Neural cell (in vitro differentiated cells): ENCODE results near the gene QPCT. TPM values are rescaled to one million over a fixed set of nuclear protein-coding genes. Genes with fewer than 3 reads are reported as not detected.

ENCODE experiments used
- H2AFZ ChIP-seq: fragments of 200-600, 300-800 bp; sonication (generic), shearing (Covaris generic); 2 replicates; pipeline ENCODE4 v1.6.0; 2014; ENCODE audit warnings: low read depth, mild to moderate bottlenecking, antibody characterized with exemption, low read length, moderate library complexity
- H3F3A ChIP-seq: fragments of 200-600 bp; shearing (Covaris generic); 2 replicates; pipeline ENCODE4 v1.6.1; 2016; ENCODE audit warnings: mild to moderate bottlenecking, moderate library complexity, mixed read lengths, antibody characterized with exemption, low read length; ENCODE audit not compliant: insufficient read depth, poor library complexity, severe bottlenecking
- H3K27ac ChIP-seq: fragments of 200-600, 300-800 bp; sonication (generic), shearing (Covaris generic); 2 replicates; pipeline ENCODE4 v1.5.1; 2014; ENCODE audit warnings: mild to moderate bottlenecking, low read length, moderate library complexity
- H3K27me3 ChIP-seq: fragments of 300-800, 200-600 bp; sonication (generic), shearing (Covaris generic); 2 replicates; pipeline ENCODE4 v1.6.0; 2014; ENCODE audit warnings: mild to moderate bottlenecking, low read depth, low read length, moderate library complexity; ENCODE audit not compliant: insufficient read depth
- H3K36me3 ChIP-seq: fragments of 300-800, 200-600 bp; sonication (generic), shearing (Covaris generic); 2 replicates; pipeline ENCODE4 v1.5.1; 2014; ENCODE audit warnings: mild to moderate bottlenecking, antibody characterized with exemption, low read length, moderate library complexity; ENCODE audit not compliant: insufficient read depth
- H3K4me2 ChIP-seq: fragments of 300-800, 200-600 bp; sonication (generic), shearing (Covaris generic); 2 replicates; pipeline ENCODE4 v1.6.0; 2014; ENCODE audit warnings: mild to moderate bottlenecking, low read length
- H3K4me3 ChIP-seq: fragments of 300-800, 200-600 bp; sonication (generic), shearing (Covaris generic); 2 replicates; pipeline ENCODE4 v1.5.1; 2014; ENCODE audit warnings: mild to moderate bottlenecking, low read length, moderate library complexity
- H3K79me2 ChIP-seq: fragments of 200-600 bp; shearing (Covaris generic); replicated peaks from 2 replicates; pipeline ENCODE4 v1.6.0; 2014; ENCODE audit warnings: mild to moderate bottlenecking, low read length, moderate library complexity; ENCODE audit not compliant: insufficient read depth
- H3K9ac ChIP-seq: fragments of 300-800, 200-600 bp; sonication (generic), shearing (Covaris generic); 2 replicates; pipeline ENCODE4 v1.6.1; 2016; ENCODE audit warnings: mild to moderate bottlenecking, low read length, mixed read lengths
- H3K9me2 ChIP-seq: fragments of 200-600 bp; shearing (Covaris generic); 2 replicates; pipeline ENCODE4 v1.6.1; 2016; ENCODE audit warnings: mild to moderate bottlenecking, low read length, mixed read lengths; ENCODE audit not compliant: insufficient read depth
- H3K9me3 ChIP-seq: fragments of 200-600, 300-800 bp; sonication (generic), shearing (Covaris generic); 2 replicates; pipeline ENCODE4 v1.6.1; 2016; ENCODE audit warnings: mild to moderate bottlenecking, mixed run types, low read length, moderate library complexity, mixed read lengths
- H4K20me1 ChIP-seq: fragments of 200-600 bp; shearing (Covaris generic); 2 replicates; pipeline ENCODE4 v1.6.1; 2016; ENCODE audit warnings: mild to moderate bottlenecking, mixed run types; ENCODE audit not compliant: insufficient read depth
- EP300 ChIP-seq: fragments of 450-650 bp; conservative IDR thresholded peaks from 2 replicates; pipeline ENCODE4 v1.6.1; 2014; ENCODE audit warnings: antibody characterized with exemption, mild to moderate bottlenecking, moderate library complexity; ENCODE audit not compliant: poor library complexity, severe bottlenecking
- EZH2 ChIP-seq: fragments of 200-600, 300-800 bp; shearing (Covaris generic), sonication (generic); IDR thresholded peaks from 2 replicates; pipeline ENCODE4 v1.6.1; 2014; ENCODE audit warnings: antibody characterized with exemption, low read length, borderline replicate concordance, mild to moderate bottlenecking; ENCODE audit not compliant: insufficient read depth, poor library complexity, severe bottlenecking
- MXI1 ChIP-seq: fragments of 450-650 bp; conservative IDR thresholded peaks from 2 replicates; pipeline ENCODE4 v1.6.1; 2014; ENCODE audit warnings: antibody characterized with exemption, mild to moderate bottlenecking; ENCODE audit not compliant: poor library complexity, severe bottlenecking
- POLR2AphosphoS5 ChIP-seq: IDR thresholded peaks from 2 replicates; pipeline ENCODE4 v1.6.1; 2012
- RAD21 ChIP-seq: fragments of 450-650 bp; conservative IDR thresholded peaks from 2 replicates; pipeline ENCODE4 v1.6.1; 2014; ENCODE audit warnings: antibody characterized with exemption, mild to moderate bottlenecking, moderate library complexity
- SMC3 ChIP-seq: fragments of 450-650 bp; conservative IDR thresholded peaks from 2 replicates; pipeline ENCODE4 v1.6.1; 2014; ENCODE audit warnings: antibody characterized with exemption, mild to moderate bottlenecking, moderate library complexity; ENCODE audit not compliant: poor library complexity
- TAF1 ChIP-seq: IDR thresholded peaks from 2 replicates; pipeline ENCODE4 v1.6.1; 2012; ENCODE audit warnings: low read depth
- polyA plus RNA-seq: library from polyadenylated mRNA; depleted of rRNA; stranded (reverse); fragments of >200 nt; gene quantifications from 2 replicates; pipeline ENCODE4 v1.2.3, GENCODE V29; 2014
- TF ChIP-seq, protein P1 (sequence below): fragments of 450-650 bp; IDR thresholded peaks from 2 replicates; pipeline ENCODE4 v1.5.1; 2014; ENCODE audit warnings: antibody characterized with exemption, mild to moderate bottlenecking, moderate library complexity; ENCODE audit not compliant: poor library complexity, severe bottlenecking
- TF ChIP-seq, protein P2 (sequence below): IDR thresholded peaks from 2 replicates; pipeline ENCODE4 v1.6.1; 2012; ENCODE audit warnings: borderline replicate concordance

QPCT gene
- polyA plus RNA-seq, 1 donor from 2014 or later, result 2.3 TPM

DNA sequence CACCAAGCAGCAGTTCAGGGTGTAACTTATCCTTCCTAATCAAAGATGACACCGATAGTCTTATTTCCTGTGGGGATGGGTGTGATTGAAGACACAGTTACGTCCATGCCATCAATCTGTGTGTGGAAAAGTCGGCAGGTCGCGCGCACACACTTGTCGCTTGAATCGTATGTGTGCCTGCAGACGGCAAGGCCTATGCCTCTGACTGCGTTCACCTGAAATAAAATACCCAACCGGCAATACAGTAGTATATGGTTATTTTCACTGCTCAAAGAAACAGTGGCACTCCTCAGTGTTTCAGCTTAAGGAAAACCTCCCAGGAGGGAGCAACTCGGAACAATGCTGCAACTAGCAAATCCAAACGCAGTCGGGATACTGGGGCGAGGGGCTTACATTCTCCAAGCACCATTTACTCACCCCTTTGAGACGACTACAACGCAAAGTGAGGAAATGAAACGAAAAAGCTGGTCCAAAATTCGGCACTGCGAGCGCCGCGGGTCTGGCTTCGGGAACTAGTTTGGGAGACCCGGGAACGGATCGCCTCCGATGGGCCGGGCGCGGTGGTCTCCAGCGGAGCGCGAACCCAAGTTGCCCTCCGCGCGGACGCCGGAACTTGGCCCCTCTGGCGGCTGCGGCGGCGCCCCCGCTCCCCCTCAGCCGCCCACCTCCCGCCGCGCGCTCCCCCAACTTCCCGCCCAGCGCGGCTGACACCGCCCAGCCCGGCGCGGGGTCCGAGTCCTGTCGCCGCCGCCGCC is 20.5 kb upstream of the QPCT start:
- Histone ChIP-seq H3K27ac (no peak overlapping the region), H3K79me2 (peaks cover 30% of the 10 kb centered on the region)
- no peak for TF ChIP-seq EP300
- no peak for TF ChIP-seq TAF1
- no peak for TF ChIP-seq EZH2
- TF ChIP-seq SMC3, result no peak
- TF ChIP-seq POLR2AphosphoS5, result no peak
- TF ChIP-seq MXI1, result no peak
- TF ChIP-seq, protein P1, sequence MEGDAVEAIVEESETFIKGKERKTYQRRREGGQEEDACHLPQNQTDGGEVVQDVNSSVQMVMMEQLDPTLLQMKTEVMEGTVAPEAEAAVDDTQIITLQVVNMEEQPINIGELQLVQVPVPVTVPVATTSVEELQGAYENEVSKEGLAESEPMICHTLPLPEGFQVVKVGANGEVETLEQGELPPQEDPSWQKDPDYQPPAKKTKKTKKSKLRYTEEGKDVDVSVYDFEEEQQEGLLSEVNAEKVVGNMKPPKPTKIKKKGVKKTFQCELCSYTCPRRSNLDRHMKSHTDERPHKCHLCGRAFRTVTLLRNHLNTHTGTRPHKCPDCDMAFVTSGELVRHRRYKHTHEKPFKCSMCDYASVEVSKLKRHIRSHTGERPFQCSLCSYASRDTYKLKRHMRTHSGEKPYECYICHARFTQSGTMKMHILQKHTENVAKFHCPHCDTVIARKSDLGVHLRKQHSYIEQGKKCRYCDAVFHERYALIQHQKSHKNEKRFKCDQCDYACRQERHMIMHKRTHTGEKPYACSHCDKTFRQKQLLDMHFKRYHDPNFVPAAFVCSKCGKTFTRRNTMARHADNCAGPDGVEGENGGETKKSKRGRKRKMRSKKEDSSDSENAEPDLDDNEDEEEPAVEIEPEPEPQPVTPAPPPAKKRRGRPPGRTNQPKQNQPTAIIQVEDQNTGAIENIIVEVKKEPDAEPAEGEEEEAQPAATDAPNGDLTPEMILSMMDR, result no peak
- TF ChIP-seq, protein P2, sequence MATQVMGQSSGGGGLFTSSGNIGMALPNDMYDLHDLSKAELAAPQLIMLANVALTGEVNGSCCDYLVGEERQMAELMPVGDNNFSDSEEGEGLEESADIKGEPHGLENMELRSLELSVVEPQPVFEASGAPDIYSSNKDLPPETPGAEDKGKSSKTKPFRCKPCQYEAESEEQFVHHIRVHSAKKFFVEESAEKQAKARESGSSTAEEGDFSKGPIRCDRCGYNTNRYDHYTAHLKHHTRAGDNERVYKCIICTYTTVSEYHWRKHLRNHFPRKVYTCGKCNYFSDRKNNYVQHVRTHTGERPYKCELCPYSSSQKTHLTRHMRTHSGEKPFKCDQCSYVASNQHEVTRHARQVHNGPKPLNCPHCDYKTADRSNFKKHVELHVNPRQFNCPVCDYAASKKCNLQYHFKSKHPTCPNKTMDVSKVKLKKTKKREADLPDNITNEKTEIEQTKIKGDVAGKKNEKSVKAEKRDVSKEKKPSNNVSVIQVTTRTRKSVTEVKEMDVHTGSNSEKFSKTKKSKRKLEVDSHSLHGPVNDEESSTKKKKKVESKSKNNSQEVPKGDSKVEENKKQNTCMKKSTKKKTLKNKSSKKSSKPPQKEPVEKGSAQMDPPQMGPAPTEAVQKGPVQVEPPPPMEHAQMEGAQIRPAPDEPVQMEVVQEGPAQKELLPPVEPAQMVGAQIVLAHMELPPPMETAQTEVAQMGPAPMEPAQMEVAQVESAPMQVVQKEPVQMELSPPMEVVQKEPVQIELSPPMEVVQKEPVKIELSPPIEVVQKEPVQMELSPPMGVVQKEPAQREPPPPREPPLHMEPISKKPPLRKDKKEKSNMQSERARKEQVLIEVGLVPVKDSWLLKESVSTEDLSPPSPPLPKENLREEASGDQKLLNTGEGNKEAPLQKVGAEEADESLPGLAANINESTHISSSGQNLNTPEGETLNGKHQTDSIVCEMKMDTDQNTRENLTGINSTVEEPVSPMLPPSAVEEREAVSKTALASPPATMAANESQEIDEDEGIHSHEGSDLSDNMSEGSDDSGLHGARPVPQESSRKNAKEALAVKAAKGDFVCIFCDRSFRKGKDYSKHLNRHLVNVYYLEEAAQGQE, result no peak
- TF ChIP-seq RAD21, result no peak

DNA sequence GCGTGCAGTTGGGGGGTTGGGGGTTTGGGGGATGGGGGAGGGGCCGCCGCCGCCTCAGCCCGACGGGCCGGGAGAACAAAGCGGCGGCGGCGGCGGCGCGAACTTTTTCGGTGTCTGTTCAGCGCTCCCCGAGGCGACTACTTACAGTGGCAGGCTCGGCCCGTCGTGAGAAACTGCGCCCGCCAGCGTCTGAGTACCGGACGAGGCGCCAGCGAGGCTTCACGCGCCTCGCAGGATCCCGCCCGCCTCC is 20.0 kb upstream of the QPCT start:
- no peak for TF ChIP-seq TAF1
- TF ChIP-seq, protein P1, result no peak
- H3K9me3 ChIP-seq, result no peaks in the 10 kb centered on the region
- H3K27ac ChIP-seq, result no peak overlapping the region
- H3F3A ChIP-seq, result no peaks in the 10 kb centered on the region
- no peaks in the 10 kb centered on the region for H3K36me3 ChIP-seq
- peak overlapping the region; percentile 79 for H3K4me3 ChIP-seq
- H3K9me2 ChIP-seq, result no peaks in the 10 kb centered on the region
- no peak overlapping the region for H3K4me2 ChIP-seq
- peaks cover 31% of the 10 kb centered on the region for H3K27me3 ChIP-seq
- H2AFZ ChIP-seq, result no peak overlapping the region
- H4K20me1 ChIP-seq, result no peaks in the 10 kb centered on the region
- H3K79me2 ChIP-seq, result peaks cover 30% of the 10 kb centered on the region
- no peak overlapping the region for H3K9ac ChIP-seq

More for the DNA sequence above, 20.5 kb upstream of the QPCT start:
- Histone ChIP-seq H2AFZ (no peak overlapping the region), H3F3A (no peaks in the 10 kb centered on the region), H3K4me2 (peak overlapping the region; percentile 13), H3K9me2 (no peaks in the 10 kb centered on the region), H3K9ac (peak overlapping the region; percentile 25), H3K36me3 (no peaks in the 10 kb centered on the region), H3K9me3 (no peaks in the 10 kb centered on the region), H3K4me3 (peak overlapping the region; percentile 79), H3K27me3 (peaks cover 31% of the 10 kb centered on the region), H4K20me1 (no peaks in the 10 kb centered on the region)
